ENCODE results near the gene MTA2.
A peak's percentile ranks its signal among the peaks of the same experiment; 100 is the strongest.

Gene MTA2

DNA sequence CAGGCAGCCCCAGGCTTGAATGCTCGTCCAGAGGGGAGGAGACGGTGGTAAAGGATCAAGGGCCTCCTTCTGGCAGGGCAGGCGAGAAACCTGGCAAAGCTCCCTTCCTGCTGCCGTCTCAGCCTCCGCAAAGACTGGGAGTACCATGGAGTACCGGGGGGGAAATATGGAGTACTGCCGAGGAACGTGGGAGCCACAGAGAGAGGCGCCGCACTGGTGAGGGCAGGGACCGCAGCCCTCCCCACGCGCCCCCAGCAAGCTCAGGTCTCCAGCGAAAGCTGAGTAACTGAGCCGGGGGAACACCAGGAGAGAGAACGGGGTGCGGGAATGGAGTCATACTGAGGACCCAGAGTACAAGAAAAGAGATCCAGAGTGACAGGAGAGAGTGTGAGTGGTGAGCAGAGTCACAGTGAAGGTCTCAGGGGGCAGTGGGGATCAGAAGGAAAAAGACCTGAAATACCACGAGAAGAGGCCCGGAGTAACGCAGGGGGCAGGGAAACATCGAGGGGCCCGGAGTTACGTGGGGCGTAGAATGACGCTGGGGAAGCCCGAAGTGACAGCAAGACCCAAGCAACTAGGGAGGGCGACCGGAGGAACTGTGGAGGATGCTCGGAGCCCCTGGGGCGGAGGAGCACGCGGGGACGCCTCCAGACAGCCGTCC, 10.2 kb upstream of the MTA2 start:
- peak overlapping the region; percentile 93 to 98 for H3K27ac ChIP-seq
- no peak for DNase-seq (ENCODE audit: low spot score)
- peak overlapping the region; percentile 97 for H3K4me3 ChIP-seq
- TF ChIP-seq, protein P1, sequence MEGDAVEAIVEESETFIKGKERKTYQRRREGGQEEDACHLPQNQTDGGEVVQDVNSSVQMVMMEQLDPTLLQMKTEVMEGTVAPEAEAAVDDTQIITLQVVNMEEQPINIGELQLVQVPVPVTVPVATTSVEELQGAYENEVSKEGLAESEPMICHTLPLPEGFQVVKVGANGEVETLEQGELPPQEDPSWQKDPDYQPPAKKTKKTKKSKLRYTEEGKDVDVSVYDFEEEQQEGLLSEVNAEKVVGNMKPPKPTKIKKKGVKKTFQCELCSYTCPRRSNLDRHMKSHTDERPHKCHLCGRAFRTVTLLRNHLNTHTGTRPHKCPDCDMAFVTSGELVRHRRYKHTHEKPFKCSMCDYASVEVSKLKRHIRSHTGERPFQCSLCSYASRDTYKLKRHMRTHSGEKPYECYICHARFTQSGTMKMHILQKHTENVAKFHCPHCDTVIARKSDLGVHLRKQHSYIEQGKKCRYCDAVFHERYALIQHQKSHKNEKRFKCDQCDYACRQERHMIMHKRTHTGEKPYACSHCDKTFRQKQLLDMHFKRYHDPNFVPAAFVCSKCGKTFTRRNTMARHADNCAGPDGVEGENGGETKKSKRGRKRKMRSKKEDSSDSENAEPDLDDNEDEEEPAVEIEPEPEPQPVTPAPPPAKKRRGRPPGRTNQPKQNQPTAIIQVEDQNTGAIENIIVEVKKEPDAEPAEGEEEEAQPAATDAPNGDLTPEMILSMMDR (IDR thresholded peaks at IDR 0.05), result no peak

DNA sequence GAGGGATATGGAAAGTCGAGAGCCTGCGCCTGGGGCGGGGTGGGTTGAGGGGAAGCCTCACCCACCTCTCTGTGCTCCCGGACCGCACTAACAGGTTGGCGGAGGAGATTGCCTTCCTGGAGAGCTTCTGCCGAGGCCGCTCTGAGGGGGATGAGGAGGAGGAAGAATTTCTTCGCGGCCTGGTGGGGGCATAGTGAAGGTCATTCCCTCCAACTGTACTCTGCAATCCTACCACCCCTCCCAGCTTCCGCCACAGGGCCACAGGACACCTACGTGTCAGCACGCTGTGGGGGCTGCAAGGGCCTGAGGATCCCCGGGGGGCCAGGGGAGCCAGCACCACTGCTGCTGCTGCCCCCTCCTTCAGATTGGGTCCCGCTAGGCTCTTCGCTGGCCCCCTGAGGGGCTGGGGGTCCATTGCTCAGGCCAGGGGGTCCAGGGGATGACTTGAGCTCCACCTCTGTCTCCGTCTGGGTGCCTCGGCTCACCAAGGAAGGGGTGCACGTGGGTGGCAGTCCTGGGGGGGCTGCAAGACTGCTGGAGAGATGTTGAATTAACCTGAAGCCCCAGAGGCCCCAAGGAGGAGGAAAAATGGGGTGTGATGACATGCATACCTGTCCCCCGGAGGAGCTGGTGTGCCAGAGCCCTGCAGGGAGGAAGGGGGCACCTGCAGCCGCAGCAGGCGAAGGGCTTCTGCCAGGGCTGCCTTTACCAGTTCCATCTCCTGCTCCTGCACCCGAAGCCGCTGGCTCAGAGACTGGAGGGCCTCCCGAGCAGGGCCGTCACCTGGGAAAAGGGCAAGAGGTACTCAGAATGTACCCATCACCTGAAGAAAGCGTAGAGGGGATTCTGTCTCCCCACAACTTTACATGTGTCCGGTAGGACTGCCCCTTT, 9.4 kb upstream of the MTA2 start:
- H3K4me3 ChIP-seq, result peak overlapping the region; percentile 97
- DNase-seq (ENCODE audit: low spot score), result no peak
- peak overlapping the region; percentile 93 to 98 for H3K27ac ChIP-seq
- TF ChIP-seq, protein P1 (IDR thresholded peaks at IDR 0.05), result no peak

DNA sequence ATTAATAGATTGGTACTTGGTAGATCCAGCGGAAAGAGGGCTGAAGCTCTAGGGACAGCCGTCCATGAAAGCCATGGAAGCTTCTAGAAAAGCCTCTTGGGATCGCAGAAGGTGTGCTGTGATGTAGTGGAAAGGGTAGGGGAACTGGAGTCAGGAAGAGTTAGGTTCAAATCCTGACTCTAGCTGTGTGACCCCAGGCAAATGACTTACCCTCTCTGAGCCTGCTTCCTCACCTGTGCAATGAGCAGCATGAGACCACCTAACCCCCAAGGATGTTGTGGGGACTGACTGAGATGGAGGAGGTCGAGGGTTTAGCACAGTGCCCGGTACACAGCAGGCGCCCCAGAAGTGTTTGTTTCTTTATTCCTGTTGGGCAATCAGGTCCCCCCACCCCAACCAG, 8.7 kb upstream of the MTA2 start:
- peak overlapping the region; percentile 97 for H3K4me3 ChIP-seq
- peak overlapping the region in 1 of 2 donors; percentile 98 for H3K27ac ChIP-seq
- DNase-seq (ENCODE audit: low spot score), result no peak
- TF ChIP-seq, protein P1 (IDR thresholded peaks at IDR 0.05), result no peak

DNA sequence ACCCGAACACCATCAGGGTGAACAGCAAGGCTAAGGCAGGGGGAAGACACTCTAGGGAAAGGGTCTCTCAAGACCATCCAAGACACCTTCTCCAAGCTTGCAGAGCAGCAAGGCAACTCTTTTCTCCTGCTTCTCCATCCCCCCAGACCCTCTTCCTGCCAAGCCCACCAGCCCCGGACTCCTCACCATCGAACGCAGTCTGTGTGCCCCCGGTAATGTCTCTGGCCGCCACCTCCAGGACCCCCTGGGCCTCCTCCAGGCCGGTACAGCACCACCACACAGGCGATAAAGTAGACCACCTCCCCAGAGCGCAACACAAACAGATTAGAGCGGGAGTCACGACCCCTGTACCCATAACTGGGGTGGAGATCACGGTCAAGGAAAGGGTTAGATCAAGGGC, 7.1 kb upstream of the MTA2 start:
- Histone ChIP-seq H3K4me3 (no peak overlapping the region), H3K27ac (no peak overlapping the region)
- TF ChIP-seq, protein P1 (IDR thresholded peaks at IDR 0.05), result no peak
- no peak for DNase-seq (ENCODE audit: low spot score)

DNA sequence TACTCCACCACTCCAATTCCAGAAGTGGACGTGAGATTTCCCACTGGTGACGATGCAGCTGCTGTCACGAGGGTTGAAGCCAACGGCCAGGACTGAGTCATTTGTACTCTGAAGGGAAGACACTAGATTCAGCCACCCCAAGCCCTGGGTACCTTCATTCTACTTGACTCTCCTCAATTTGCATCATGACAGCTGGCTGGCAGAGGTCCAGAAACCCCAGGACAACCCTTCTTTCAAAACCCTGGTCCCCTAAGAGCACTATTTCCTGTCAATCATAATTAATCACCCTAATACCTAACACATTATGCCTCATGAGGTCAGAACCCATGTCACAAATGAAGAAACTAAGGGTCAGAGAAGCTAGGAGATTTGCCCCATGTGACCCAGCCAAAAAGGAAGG, 6.0 kb upstream of the MTA2 start:
- Histone ChIP-seq H3K4me3 (no peak overlapping the region), H3K27ac (no peak overlapping the region)
- TF ChIP-seq, protein P1 (IDR thresholded peaks at IDR 0.05), result no peak
- no peak for DNase-seq (ENCODE audit: low spot score)

DNA sequence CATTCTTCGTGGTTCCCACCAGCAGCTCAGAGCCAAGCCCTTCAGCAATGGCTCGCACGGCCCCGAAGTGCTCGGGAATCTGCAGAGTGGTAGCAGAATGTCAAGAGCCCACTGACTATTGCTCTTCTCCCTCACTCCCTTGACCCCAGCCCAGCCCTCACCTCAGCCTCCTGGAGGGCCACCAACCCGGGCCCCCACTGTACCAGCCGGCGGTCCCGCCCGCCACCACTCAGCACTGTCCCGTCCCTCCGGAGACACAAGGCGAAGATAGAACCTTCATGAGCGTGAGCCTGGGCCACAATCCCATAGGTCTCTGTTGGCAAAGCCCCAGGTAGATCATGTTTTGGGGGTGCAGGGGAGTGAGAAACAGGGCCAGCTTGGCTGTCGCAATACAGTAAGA, 4.2 kb upstream of the MTA2 start:
- Histone ChIP-seq H3K4me3 (no peak overlapping the region), H3K27ac (no peak overlapping the region)
- DNase-seq (ENCODE audit: low spot score), result no peak
- TF ChIP-seq, protein P1 (IDR thresholded peaks at IDR 0.05), result no peak

All from coronary artery (tissue), 2 donors.